Esophagus squamous epithelium (tissue), 4 donors: Measurements from ENCODE around the gene C12orf57.

Experiments
- POLR2A ChIP-seq, 4 donors: fragments of 450-650 bp; IDR thresholded peaks; one replicate each; pipeline ENCODE4 v1.6.1; 2017; ENCODE audit warnings: antibody characterized with exemption in 4 of 4, mild to moderate bottlenecking in 4 of 4, moderate library complexity in 3 of 4
- TF ChIP-seq, protein P1 (sequence below), 6 experiments: fragments of 450-650 bp in 4 of 6; fragments of 200-600 bp in 2 of 6; sonication (generic) in 2 of 6; IDR thresholded peaks; one replicate each; pipeline ENCODE4 v1.5.1; 2016 to 2019; ENCODE audit warnings: antibody characterized with exemption in 6 of 6, mild to moderate bottlenecking in 4 of 6, moderate library complexity in 4 of 6

DNA sequence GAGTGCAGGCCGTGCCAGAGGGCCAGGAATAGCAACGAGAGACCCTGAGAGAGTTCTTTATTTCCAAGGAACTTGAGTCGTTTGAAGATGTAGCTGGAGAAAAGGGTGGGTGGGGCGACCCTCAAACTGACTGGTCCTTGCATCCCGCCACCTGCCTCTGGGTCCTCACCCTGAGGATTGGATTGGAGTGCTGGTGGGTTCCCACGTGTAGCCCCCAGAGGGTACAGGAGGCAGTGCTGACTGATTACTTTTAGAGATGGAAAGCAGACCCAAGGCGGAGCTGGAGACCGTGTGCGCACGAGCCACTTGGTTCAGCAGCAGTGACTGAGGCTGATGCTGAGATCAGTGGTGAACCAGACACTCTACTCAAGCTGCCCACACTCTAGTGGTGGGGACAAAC lies 33.8 kb downstream of the C12orf57 start:
- TF ChIP-seq, protein P1, sequence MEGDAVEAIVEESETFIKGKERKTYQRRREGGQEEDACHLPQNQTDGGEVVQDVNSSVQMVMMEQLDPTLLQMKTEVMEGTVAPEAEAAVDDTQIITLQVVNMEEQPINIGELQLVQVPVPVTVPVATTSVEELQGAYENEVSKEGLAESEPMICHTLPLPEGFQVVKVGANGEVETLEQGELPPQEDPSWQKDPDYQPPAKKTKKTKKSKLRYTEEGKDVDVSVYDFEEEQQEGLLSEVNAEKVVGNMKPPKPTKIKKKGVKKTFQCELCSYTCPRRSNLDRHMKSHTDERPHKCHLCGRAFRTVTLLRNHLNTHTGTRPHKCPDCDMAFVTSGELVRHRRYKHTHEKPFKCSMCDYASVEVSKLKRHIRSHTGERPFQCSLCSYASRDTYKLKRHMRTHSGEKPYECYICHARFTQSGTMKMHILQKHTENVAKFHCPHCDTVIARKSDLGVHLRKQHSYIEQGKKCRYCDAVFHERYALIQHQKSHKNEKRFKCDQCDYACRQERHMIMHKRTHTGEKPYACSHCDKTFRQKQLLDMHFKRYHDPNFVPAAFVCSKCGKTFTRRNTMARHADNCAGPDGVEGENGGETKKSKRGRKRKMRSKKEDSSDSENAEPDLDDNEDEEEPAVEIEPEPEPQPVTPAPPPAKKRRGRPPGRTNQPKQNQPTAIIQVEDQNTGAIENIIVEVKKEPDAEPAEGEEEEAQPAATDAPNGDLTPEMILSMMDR (IDR thresholded peaks at IDR 0.05): no peak
- no peak for TF ChIP-seq POLR2A (IDR thresholded peaks at IDR 0.05)
